Measurements from ENCODE around the gene CACNA1F. TPM values are rescaled to one million over a fixed set of nuclear protein-coding genes. Genes with fewer than 3 reads are reported as not detected.

The CACNA1F gene
- polyA plus RNA-seq, 1 donor: 0.03 TPM

GRCh38 chrX:49155243-49155899 is 77.8 kb downstream of the CACNA1F start:
- DNase-seq (ENCODE audit: low read depth): no peak

Other genes with a start within 250 kb of the CACNA1F start
- 25.0 TPM for gene GRIPAP1, start 231.1 kb downstream of the CACNA1F start, polyA plus RNA-seq (ENCODE audit: insufficient read length)
- 21.6 TPM for gene TFE3, start 190.0 kb downstream of the CACNA1F start, polyA plus RNA-seq (ENCODE audit: insufficient read length)
- gene CCDC120, start 174.3 kb downstream of the CACNA1F start, polyA plus RNA-seq (ENCODE audit: insufficient read length): 4.2 TPM
- 19.8 TPM for gene PRAF2, start 159.3 kb downstream of the CACNA1F start, polyA plus RNA-seq (ENCODE audit: insufficient read length)
- 34.4 TPM for gene WDR45, start 153.5 kb downstream of the CACNA1F start, polyA plus RNA-seq (ENCODE audit: insufficient read length)
- 19.0 TPM for gene GPKOW, start 109.6 kb downstream of the CACNA1F start, polyA plus RNA-seq (ENCODE audit: insufficient read length)
- gene MAGIX, start 70.6 kb downstream of the CACNA1F start, polyA plus RNA-seq (ENCODE audit: insufficient read length): 1.9 TPM
- 179 TPM for gene PLP2, start 61.4 kb downstream of the CACNA1F start, polyA plus RNA-seq (ENCODE audit: insufficient read length)
- gene PRICKLE3, start 47.0 kb downstream of the CACNA1F start, polyA plus RNA-seq (ENCODE audit: insufficient read length): 3.6 TPM
- gene SYP, start 33.1 kb downstream of the CACNA1F start, polyA plus RNA-seq (ENCODE audit: insufficient read length): 1.0 TPM
- 12.4 TPM for gene CCDC22, start 2.1 kb upstream of the CACNA1F start, polyA plus RNA-seq (ENCODE audit: insufficient read length)
- gene FOXP3, start 31.4 kb upstream of the CACNA1F start, polyA plus RNA-seq (ENCODE audit: insufficient read length): 0.35 TPM
- 7.9 TPM for gene PPP1R3F, start 36.5 kb upstream of the CACNA1F start, polyA plus RNA-seq (ENCODE audit: insufficient read length)
- not detected for gene GAGE10, start 70.3 kb upstream of the CACNA1F start, polyA plus RNA-seq (ENCODE audit: insufficient read length)
- gene GAGE12J, start 88.7 kb upstream of the CACNA1F start, polyA plus RNA-seq (ENCODE audit: insufficient read length): not detected
- gene GAGE13, start 98.2 kb upstream of the CACNA1F start, polyA plus RNA-seq (ENCODE audit: insufficient read length): not detected